Loucy (cell line): ENCODE results near the gene ABHD12.

Experiments used
- H2AFZ ChIP-seq: fragments of 200-600 bp; sonication (generic); 2 replicates; pipeline ENCODE4 v1.6.0; 2016; ENCODE audit warnings: antibody characterized with exemption, mild to moderate bottlenecking, low read length, moderate library complexity
- H3F3A ChIP-seq: fragments of 200-600 bp; 2 replicates; pipeline ENCODE4 v1.6.0; 2016; ENCODE audit warnings: antibody characterized with exemption, low read depth, mild to moderate bottlenecking
- H3K27me3 ChIP-seq: fragments of 200-600 bp; sonication (generic); 2 replicates; pipeline ENCODE4 v1.6.1; 2014; ENCODE audit warnings: low read length, mild to moderate bottlenecking; ENCODE audit not compliant: insufficient read depth, poor library complexity, severe bottlenecking
- H3K36me3 ChIP-seq: fragments of 200-600 bp; sonication (generic); 2 replicates; pipeline ENCODE4 v1.6.1; 2016; ENCODE audit warnings: low read length; ENCODE audit not compliant: insufficient read depth
- H3K4me1 ChIP-seq: fragments of 200-600 bp; sonication (generic); 2 replicates; pipeline ENCODE4 v1.5.1; 2014; ENCODE audit warnings: low read length, mild to moderate bottlenecking; ENCODE audit not compliant: insufficient read depth, poor library complexity, severe bottlenecking
- H3K4me2 ChIP-seq: fragments of 200-600 bp; sonication (generic); 2 replicates; pipeline ENCODE4 v1.6.0; 2014; ENCODE audit warnings: antibody characterized with exemption, low read length, low read depth, mild to moderate bottlenecking; ENCODE audit not compliant: poor library complexity, severe bottlenecking
- H3K4me3 ChIP-seq: fragments of 200-600 bp; sonication (generic); 2 replicates; pipeline ENCODE4 v1.5.1; 2014; ENCODE audit warnings: low read length, mild to moderate bottlenecking, mixed read lengths; ENCODE audit not compliant: poor library complexity, severe bottlenecking
- H3K79me2 ChIP-seq: fragments of 200-600 bp; sonication (generic); 2 replicates; pipeline ENCODE4 v1.6.1; 2014; ENCODE audit warnings: low read length; ENCODE audit not compliant: insufficient read depth
- H3K9ac ChIP-seq: fragments of 200-600 bp; sonication (generic); 2 replicates; pipeline ENCODE4 v1.6.0; 2014; ENCODE audit warnings: mild to moderate bottlenecking, low read depth, low read length, moderate library complexity; ENCODE audit not compliant: poor library complexity, severe bottlenecking
- H3K9me2 ChIP-seq: fragments of 200-600 bp; sonication (generic); replicated peaks from 2 replicates; pipeline ENCODE4 v1.6.1; 2016; ENCODE audit warnings: low read depth, low read length, mixed read lengths
- H3K9me3 ChIP-seq: fragments of 200-600 bp; sonication (generic); 2 replicates; pipeline ENCODE4 v1.6.1; 2014; ENCODE audit warnings: mild to moderate bottlenecking, antibody characterized with exemption, low read length, low read depth; ENCODE audit not compliant: insufficient read depth
- H4K20me1 ChIP-seq: fragments of 200-600 bp; sonication (generic); 2 replicates; pipeline ENCODE4 v1.6.0; 2014; ENCODE audit warnings: antibody characterized with exemption, low read length, mild to moderate bottlenecking; ENCODE audit not compliant: insufficient read depth, poor library complexity, severe bottlenecking
- CTCF ChIP-seq: fragments of 200-600 bp; sonication (generic); conservative IDR thresholded peaks from 2 replicates; pipeline ENCODE4 v1.5.1; 2014; ENCODE audit warnings: mild to moderate bottlenecking, antibody characterized with exemption, low read length
- EZH2phosphoT487 ChIP-seq: fragments of 200-600 bp; IDR thresholded peaks from 2 replicates; pipeline ENCODE4 v1.6.1; 2018; ENCODE audit warnings: antibody characterized with exemption, mild to moderate bottlenecking, moderate library complexity, borderline replicate concordance

The ABHD12 gene

GRCh38 chr20:25271486-25272222 is 119.0 kb downstream of the ABHD12 start:
- Histone ChIP-seq H3K79me2 (no peaks in the 10 kb centered on the region), H3K4me3 (no peak overlapping the region), H3K9ac (no peak overlapping the region), H2AFZ (no peak overlapping the region), H3K4me1 (no peaks in the 10 kb centered on the region), H3K4me2 (no peak overlapping the region), H3K36me3 (peaks cover 68% of the 10 kb centered on the region; the same call in 1 of the 2 replicates), H3K9me2 (no peaks in the 10 kb centered on the region), H3F3A (no peaks in the 10 kb centered on the region), H3K27me3 (no peaks in the 10 kb centered on the region), H4K20me1 (no peaks in the 10 kb centered on the region), H3K9me3 (no peaks in the 10 kb centered on the region)
- TF ChIP-seq EZH2phosphoT487 (no peak), CTCF (no peak)

GRCh38 chr20:25270829-25271251 is 119.8 kb downstream of the ABHD12 start:
- Histone ChIP-seq H2AFZ (no peak overlapping the region), H3K9me2 (no peaks in the 10 kb centered on the region), H3K4me2 (no peak overlapping the region), H4K20me1 (no peaks in the 10 kb centered on the region), H3K4me1 (no peaks in the 10 kb centered on the region), H3K9ac (no peak overlapping the region), H3K9me3 (no peaks in the 10 kb centered on the region), H3K36me3 (peaks cover 62% of the 10 kb centered on the region; the same call in 1 of the 2 replicates), H3K4me3 (no peak overlapping the region), H3F3A (no peaks in the 10 kb centered on the region), H3K79me2 (no peaks in the 10 kb centered on the region), H3K27me3 (no peaks in the 10 kb centered on the region)
- TF ChIP-seq CTCF (no peak), EZH2phosphoT487 (no peak)

- no peak overlapping the region for H3K4me3 ChIP-seq
- no peak for TF ChIP-seq EZH2phosphoT487
- TF ChIP-seq CTCF = no peak
- H3K79me2 ChIP-seq = no peaks in the 10 kb centered on the region; the same call in 1 of the 2 replicates
- no peaks in the 10 kb centered on the region for H3K9me2 ChIP-seq
- H4K20me1 ChIP-seq = no peaks in the 10 kb centered on the region
- H3K27me3 ChIP-seq = no peaks in the 10 kb centered on the region
- H3K4me2 ChIP-seq = no peak overlapping the region
- no peaks in the 10 kb centered on the region for H3F3A ChIP-seq
- no peak overlapping the region for H3K9ac ChIP-seq
- H3K36me3 ChIP-seq = peaks cover 52% of the 10 kb centered on the region; the same call in 1 of the 2 replicates
- H2AFZ ChIP-seq = no peak overlapping the region
- H3K9me3 ChIP-seq = no peaks in the 10 kb centered on the region
- H3K4me1 ChIP-seq = no peaks in the 10 kb centered on the region
Measured at GRCh38 chr20:25269833-25270170, 120.8 kb downstream of the ABHD12 start.
